Activated CD4-positive, CD25-positive, alpha-beta regulatory T cell treated with anti-CD3 and anti-CD28 coated beads, Interleukin-2, amount 50 U/mL, for 16 hours (primary cell): ENCODE data around the gene SCAF11.
A peak's percentile ranks its signal among the peaks of the same experiment; 100 is the strongest.
"Not testable (repeated sequence)": the region's sequence is repeated elsewhere in the genome, so short reads cannot be mapped to it uniquely, and the experiment has no call there.

ENCODE experiments used
- DNase-seq: peaks from one replicate; pipeline ENCODE4 v3.0.0-alpha.2; 2020; ENCODE audit warnings: low read depth, low spot score

The SCAF11 gene

DNA sequence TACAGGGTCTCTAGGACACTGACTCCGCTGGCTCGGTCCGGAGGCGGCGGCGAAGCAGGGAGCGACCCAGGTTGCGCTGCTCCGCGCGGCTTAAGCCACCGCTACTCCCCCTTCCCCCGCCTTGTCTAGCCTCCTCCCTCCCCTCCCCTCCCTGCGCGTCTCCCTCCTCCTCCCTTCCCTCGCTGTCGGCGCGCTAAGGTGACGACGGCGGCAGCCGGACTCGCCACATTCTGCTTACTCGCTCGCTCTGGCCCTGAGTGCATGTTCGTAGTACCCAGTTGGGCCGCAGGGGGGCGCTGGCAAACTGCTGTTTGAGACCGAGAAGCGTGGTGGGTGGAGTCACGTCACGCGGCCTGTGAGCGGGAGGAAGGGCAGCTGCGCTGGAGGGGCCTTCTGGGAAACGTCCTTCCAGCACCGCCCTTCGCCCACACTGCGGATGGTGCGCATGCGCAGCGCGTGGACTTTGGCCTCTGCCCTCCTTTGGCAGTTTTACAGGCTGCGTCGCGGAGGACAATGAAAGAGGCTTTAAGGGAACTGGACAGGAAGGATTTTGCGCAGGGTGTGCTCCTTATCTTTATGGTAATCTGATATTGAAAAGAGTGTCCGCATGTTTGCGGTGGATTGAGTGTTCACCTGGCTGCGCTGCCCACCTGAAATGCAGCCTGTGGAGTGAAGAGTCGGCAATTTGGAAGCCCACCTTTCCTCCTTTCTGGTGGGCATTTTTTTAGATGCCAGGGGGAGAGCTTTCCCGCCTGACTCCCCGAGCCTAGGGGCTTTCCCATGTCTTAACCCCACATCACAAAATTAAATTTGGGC, at the start of gene SCAF11:
Gene SCAF11, minus strand, starts transcription at position 107 of the 816 bp plus-strand sequence. CDS start 26,407 bp downstream, outside the sequence.
- peak; percentile 100 for DNase-seq

- not testable (repeated sequence) for DNase-seq
Observed at GRCh38 chr12:46037066-46037465, 46.7 kb upstream of the SCAF11 start.

- DNase-seq: no peak
Observed at GRCh38 chr12:46027172-46027571, 36.8 kb upstream of the SCAF11 start.

- no peak for DNase-seq
Observed at GRCh38 chr12:46024099-46024498, 33.7 kb upstream of the SCAF11 start.

DNA sequence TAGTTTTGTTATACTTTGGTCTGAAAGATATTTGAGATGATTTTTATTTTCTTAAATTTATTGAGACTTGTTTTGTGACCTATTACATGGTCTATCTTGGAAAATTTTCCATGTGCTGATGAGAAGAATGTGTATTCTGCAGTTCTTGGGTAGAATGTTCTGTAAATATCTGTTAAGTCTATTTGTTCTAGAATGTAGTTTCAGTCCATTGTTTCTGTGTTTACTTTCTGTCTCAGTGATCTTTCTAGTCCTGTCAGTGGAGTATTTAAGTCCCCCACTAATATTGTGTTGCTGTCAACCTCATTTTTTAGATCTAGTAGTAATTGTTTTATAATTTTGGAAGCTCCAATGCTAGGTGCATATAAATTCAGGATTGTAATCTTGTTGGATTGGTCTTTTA, 30.4 kb upstream of the SCAF11 start:
- DNase-seq: no peak

DNA sequence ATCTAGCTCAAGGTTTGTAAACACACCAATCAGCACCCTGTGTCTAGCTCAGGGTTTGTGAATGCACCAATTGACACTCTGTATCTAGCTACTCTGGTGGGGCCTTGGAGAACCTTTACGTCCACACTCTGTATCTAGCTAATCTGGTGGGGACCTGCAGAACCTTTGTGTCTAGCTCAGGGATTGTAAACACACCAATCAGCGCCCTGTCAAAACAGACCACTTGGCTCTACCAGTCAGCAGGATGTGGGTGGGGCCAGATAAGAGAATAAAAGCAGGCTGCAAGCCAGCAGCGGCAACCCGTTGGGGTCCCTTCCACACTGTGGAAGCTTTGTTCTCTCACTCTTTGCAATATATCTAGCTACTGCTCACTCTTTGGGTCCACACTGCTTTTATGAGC, 28.3 kb upstream of the SCAF11 start:
- DNase-seq: not testable (repeated sequence)

GRCh38 chr12:46017866-46018375, 27.5 kb upstream of the SCAF11 start:
- not testable (repeated sequence) for DNase-seq

- no peak for DNase-seq
Observed at GRCh38 chr12:46005823-46006222, 15.4 kb upstream of the SCAF11 start.

DNA sequence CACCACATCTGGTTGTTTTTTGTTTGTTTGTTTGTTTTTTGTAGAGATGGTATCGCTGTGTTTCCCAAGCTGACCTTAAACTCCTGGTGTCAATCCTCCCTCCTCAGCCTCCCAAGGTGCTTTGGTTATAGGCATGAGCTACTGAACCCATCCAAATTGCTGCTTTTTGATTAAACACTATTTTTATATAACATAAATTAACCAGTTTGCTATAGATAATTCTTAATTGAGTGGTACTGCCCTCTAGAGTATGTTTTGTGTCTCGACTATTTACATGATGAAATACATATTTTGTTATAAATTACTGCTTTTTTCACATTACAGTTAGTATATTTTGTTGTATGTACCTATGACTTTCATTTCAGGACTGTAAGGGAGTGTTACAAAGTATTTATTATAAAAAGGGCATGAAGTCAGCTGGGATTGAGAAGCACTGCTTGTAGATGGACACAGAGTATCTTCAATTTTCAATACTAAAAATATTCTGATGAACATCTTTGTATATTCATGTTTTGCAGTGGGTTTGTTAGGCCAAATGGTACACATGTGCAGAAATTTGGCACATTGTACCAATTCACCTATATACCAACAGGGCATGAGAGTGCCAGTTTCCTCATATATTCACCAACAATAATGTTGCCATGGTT, 14.9 kb upstream of the SCAF11 start:
- DNase-seq: no peak

DNA sequence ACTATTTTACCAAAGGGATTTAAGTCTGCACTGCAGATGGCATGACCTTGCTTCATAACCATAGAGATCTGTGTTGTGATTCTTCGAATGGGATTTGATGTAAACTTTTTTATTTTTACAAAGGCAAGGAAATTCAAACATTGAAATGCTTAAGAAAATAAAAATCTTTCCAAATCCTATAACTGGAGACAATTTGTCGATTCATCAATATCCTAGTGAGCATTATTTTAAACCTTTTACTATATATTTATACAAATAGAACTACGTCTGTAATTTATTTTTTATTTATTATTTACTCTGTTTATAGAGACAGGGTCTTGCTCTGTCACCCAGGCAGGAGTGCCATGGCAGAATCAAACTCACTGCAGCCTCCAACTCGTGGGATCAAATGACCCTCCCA, 14.3 kb upstream of the SCAF11 start:
- DNase-seq: no peak

GRCh38 chr12:46000076-46000475, 9.7 kb upstream of the SCAF11 start:
- DNase-seq: not testable (repeated sequence)

GRCh38 chr12:45994736-45995135, 4.4 kb upstream of the SCAF11 start:
- no peak for DNase-seq

GRCh38 chr12:45991284-45992249, 1.2 kb upstream of the SCAF11 start:
- peak; percentile 21 for DNase-seq

- peak; percentile 8 for DNase-seq
Observed at GRCh38 chr12:45989721-45990467, 480 bp downstream of the SCAF11 start.

- DNase-seq: no peak
Observed at GRCh38 chr12:45989287-45989686, 1.1 kb downstream of the SCAF11 start.

DNA sequence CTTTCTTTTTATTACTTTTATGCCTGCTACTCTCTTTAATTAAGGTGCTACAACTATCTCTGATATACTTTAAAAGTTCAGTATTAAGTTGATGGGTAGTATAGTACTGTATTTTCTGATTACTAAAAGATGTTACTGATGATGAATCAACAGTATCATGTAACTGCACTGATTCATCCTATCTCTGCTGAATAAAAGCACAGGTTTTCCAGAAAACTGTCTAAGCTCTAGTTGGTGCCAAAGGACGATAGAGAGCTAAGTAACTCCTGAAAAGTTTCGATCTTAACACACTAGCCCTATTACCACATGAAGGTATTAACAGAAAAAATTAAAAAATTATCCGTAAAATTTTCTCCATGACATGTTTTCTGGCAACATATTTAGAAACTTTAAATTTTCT, 2.1 kb downstream of the SCAF11 start:
- no peak for DNase-seq

- no peak for DNase-seq
Observed at GRCh38 chr12:45987340-45987727, 3.0 kb downstream of the SCAF11 start.

DNA sequence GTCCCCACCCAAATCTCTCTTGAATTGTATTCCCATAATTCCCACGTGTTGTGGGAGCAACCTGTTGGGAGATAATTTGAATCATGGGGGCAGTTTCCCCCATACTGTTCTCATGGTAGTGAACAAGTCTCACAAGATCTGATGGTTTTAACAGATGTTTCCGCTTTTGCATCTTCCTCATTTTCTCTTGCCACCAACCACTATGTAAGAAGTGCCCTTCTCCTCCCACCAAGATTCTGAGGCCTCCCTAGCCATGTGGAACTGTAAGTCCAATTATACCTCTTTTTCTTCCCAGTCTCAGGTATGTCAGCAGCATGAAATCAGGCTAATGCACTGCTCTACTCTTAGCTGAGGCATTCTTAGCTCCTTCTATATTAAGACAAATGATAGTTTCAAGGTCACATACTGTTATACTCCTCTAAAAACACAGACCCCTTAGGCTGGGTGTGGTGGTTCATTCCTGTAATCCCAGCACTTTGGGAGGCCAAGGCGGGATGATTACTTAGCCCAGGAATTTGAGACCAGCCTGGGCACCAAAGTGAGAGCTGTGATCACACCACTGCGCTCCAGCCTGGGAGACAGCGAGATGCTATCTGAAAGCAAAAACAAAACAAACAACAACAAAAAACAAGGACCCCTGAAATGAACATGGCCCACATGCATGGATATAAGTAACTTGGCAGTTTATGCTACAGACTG, 3.6 kb downstream of the SCAF11 start:
- no peak for DNase-seq

DNA sequence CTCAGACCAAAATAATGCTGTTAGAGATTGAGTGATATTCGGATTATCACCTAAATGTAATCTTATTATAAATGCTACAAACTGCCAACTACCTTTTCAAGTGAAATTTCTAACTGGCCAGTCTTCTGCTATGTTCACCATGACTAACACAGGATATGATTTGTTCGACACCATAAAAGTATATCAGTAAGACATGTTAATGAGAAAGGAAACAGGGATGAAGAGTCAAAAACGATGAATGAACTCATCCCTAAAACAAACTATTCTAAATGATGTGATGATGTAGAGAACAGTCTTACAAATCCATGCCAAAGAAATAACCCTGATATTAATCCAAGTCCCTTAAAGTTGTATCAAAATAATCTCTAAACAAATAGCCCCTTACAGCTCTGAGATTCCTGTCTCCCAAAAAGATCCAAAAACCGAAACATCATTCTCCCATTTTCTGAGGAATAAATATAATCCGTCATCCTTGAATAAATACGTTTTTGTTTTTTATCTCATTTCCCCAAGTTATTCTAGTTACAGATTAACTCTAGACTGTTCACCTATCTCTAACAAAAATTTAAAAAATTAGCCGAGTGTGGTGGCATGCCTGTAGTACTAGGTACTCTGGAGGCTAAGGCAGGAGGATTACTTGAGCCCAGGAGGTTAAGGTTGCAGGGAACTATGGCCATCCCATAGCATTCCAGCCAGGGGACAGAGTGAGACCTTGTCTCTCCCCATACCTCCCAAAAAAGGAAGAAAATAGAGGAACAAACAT, 9.1 kb downstream of the SCAF11 start:
- no peak for DNase-seq

DNA sequence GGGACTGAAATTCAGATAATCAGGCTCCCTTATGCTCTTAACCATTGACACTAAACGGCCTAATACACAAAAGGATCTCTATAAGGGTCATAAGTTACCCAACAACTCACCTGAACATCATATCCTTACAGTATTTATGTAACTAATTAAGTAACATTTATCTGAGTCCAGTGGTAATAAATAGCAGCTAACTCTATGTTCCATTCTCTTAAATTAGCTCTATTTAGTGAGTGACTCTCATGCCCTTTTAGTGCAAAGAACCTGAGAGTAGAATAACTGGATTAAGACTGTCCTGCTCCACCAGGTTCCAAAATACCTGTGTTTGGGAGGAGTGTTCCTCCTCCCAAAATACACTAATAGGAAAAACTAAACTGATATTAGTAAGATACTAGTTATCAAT, 9.8 kb downstream of the SCAF11 start:
- no peak for DNase-seq
